ENCODE data around the gene SLC9A8.

The SLC9A8 gene

DNA sequence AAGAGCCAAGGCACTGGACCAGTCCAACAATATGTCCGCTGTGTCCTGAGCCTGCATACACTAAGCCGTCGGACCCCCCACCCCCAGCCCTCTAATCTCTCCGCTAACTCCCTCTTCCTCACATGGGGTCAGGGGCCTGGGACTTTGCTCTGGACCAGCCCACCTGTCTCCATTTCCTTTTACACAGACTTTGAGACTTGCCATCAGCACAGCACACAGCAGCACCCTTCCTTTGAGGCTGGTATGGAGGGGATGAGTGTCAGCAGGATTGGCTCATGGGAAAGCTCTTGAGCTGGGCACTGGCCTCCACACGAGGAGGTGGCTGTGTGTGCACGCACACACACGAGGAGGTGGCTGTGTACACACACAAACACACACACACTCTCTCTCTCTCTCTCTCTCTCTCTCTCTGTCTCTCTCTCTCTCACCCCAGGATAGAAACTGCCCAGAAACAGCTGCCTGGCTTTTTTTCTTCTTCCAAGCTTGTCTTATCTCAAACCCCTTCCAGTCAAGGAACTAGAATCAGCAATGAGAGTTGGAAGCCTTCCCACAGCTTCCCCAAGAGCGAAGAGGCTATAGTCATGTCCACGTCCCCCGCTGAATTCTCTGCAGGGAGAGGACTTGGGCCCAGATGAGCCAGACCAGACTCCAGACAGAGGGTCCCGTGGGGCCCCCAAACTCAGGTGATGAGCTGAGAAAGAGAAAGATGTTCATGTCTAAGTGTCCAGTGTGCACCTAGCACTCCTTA, 18.6 kb downstream of the SLC9A8 start:
- H3K4me3 ChIP-seq (ENCODE audit: low read depth, low read length) = no peak overlapping the region
- TF ChIP-seq, protein P1, sequence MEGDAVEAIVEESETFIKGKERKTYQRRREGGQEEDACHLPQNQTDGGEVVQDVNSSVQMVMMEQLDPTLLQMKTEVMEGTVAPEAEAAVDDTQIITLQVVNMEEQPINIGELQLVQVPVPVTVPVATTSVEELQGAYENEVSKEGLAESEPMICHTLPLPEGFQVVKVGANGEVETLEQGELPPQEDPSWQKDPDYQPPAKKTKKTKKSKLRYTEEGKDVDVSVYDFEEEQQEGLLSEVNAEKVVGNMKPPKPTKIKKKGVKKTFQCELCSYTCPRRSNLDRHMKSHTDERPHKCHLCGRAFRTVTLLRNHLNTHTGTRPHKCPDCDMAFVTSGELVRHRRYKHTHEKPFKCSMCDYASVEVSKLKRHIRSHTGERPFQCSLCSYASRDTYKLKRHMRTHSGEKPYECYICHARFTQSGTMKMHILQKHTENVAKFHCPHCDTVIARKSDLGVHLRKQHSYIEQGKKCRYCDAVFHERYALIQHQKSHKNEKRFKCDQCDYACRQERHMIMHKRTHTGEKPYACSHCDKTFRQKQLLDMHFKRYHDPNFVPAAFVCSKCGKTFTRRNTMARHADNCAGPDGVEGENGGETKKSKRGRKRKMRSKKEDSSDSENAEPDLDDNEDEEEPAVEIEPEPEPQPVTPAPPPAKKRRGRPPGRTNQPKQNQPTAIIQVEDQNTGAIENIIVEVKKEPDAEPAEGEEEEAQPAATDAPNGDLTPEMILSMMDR (IDR thresholded peaks at IDR 0.05; ENCODE audit: control insufficient read depth, extremely low read depth, insufficient read depth) = no peak
- DNase-seq (ENCODE audit: low read depth) = no peak

DNA sequence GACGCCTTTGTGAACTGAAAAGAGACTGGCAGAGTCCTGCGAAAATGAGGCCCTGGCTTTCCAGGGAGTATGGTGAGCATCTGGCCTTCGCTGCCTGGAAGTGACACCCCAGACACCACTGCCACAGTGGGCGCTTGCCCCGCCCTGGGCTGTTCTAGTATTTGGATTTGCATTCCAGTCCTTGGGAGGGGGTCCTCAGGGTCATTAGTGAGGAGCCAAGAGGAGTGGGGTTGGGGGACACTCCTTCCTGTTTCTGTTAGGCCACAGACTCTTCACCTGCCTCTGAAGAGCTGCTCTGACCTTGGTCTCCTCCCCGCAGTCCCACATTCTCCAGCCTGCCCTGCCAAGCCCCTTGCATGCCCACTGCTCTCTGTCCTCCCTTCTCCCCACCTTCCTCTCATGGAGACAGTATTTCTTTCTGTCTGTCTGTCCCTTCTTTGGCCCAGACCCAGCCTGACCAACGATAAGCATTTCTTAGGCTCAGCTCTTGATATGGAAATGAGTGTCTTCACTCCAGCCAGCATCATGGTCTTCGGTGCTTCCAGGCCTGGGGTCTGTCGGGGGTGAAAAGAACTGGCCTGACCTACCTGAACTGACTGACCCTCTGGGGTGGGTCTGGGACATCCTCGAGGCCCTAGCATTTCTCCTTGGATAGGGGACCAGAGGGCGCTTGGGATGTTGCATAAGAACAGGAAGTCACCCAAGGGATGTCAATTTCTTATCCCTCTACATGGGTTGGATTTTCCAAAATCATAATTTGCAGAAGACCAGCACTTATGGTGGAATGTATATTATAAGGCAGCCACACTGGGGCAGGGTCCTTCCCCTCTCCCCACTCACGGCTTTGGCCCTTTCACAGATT, 19.4 kb downstream of the SLC9A8 start:
- TF ChIP-seq, protein P1 (IDR thresholded peaks at IDR 0.05; ENCODE audit: control insufficient read depth, extremely low read depth, insufficient read depth) = no peak
- no peak for DNase-seq (ENCODE audit: low read depth)
- H3K4me3 ChIP-seq (ENCODE audit: low read depth, low read length) = peak overlapping the region; percentile 18; the same call in 1 of the 2 replicates

DNA sequence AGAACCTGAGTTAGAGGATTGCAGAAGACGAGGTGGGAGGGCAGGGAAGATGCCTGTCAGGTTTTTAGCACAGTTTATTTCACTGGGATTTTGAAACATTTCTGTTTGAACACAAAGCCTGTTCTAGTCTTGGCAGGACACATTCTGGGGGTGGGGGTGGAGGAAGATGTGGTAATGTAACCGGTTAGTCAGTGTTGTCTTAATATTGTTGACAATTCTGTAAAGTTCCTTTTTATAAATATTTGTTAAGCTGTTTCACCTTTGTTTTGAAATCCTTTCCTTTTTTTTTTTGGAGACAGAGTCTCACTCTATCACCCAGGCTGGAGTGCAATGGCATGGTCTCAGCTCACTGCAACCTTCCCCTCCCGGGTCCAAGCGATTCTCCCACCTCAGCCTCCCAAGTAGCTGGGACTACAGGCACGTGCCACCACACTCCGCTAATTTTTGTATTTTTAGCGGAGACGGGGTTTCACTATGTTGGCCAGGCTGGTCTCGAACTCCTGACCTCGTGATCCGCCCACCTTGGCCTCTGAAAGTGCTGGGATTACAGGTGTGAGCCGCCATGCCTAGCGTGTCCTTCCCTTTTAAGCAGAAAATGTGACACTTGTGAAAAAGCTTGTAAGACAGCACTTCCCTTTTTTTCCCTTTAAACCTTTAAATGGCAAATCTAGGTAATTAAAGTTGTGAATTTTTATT, 20.2 kb downstream of the SLC9A8 start:
- TF ChIP-seq, protein P1 (IDR thresholded peaks at IDR 0.05; ENCODE audit: control insufficient read depth, extremely low read depth, insufficient read depth) = no peak
- peak; percentile 84 for DNase-seq (ENCODE audit: low read depth)
- peak overlapping the region; percentile 18; the same call in 1 of the 2 replicates for H3K4me3 ChIP-seq (ENCODE audit: low read depth, low read length)

DNA sequence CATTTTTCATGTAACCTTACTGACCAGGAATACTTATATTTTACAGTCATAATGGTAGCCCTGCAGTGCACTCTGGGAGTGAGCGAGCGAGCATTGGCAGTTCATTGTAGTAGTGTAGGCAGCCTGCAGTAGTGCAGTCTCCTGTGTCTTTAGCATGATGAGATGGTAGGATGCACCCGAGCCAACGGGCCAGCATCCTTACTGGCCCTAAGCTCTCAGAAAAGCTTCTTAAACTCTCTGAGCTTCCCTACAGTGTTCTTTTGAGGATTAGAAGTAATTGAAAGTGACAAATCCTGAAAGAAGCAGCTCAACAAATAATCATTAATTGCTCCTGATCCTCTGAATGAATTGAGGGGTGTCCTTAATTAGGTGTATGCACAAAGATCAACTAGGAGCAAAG, 20.9 kb downstream of the SLC9A8 start:
- H3K4me3 ChIP-seq (ENCODE audit: low read depth, low read length) = no peak overlapping the region
- TF ChIP-seq, protein P1 (IDR thresholded peaks at IDR 0.05; ENCODE audit: control insufficient read depth, extremely low read depth, insufficient read depth) = no peak
- no peak for DNase-seq (ENCODE audit: low read depth)

- no peak for DNase-seq (ENCODE audit: low read depth)
- H3K4me3 ChIP-seq (ENCODE audit: low read depth, low read length) = no peak overlapping the region
- TF ChIP-seq, protein P1 (IDR thresholded peaks at IDR 0.05; ENCODE audit: control insufficient read depth, extremely low read depth, insufficient read depth) = no peak
Measured at GRCh38 chr20:49835031-49835430, 22.4 kb downstream of the SLC9A8 start.

GRCh38 chr20:49838546-49838945, 25.9 kb downstream of the SLC9A8 start:
- TF ChIP-seq, protein P1 (IDR thresholded peaks at IDR 0.05; ENCODE audit: control insufficient read depth, extremely low read depth, insufficient read depth) = no peak
- DNase-seq (ENCODE audit: low read depth) = no peak

More at GRCh38 chr20:49838546-49838945, 25.9 kb downstream of the SLC9A8 start:
- no peak overlapping the region for H3K4me3 ChIP-seq (ENCODE audit: low read depth, low read length)

Measured in LNCaP clone FGC (cell line).